NCI-H526 (cell line): ENCODE data around the gene SREBF2.
A peak's percentile ranks its signal among the peaks of the same experiment; 100 is the strongest.
"Not testable (repeated sequence)": the region's sequence is repeated elsewhere in the genome, so short reads cannot be mapped to it uniquely, and the experiment has no call there.

Source experiments
- DNase-seq, 2 experiments: peaks; one replicate each; lab custom pipeline; 2025; lab: John Stamatoyannopoulos, UW

SREBF2 gene

GRCh38 chr22:41821471-41822316 lies 11.2 kb upstream of the SREBF2 start:
- no peak for DNase-seq

DNA sequence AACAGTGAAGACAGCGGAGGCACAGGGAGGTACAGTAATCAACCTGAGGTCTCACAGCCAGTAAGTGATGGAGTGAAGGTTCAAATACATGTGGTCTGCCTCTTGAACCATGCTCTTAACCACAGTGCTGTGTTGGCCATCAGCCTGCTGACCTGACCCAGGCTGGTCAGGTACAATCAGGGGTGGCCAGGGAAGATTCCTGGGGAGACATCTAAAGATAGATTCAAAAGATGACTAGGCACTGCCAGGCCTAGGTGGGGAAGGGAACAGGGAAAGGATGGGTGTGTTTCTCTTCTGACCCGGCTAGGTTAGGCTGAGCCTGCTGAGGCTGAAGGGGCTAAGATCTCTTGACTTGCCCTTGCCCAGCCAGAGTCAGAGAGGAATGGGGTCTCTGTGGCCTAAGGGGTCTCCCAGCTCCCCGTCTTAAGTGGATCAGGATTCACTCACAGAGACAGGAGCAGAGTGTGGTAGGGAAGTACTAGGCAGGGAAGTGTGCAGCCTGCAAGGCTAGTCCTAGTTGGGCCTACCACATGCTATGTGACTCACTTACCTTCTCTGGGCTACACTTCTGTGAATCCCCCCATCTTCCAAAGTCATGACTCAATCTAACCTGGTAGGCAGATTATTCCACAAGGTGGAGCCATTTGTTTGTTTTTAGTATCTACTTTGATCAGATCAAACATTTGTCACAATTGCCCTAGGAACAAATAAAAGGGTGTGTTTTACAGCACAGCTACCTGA lies 10.4 kb upstream of the SREBF2 start:
- DNase-seq, result peak in 1 of 2 experiments; percentile 47

- DNase-seq, result no peak
These were observed 9.1 kb upstream of the SREBF2 start for GRCh38 chr22:41823797-41824196.

DNA sequence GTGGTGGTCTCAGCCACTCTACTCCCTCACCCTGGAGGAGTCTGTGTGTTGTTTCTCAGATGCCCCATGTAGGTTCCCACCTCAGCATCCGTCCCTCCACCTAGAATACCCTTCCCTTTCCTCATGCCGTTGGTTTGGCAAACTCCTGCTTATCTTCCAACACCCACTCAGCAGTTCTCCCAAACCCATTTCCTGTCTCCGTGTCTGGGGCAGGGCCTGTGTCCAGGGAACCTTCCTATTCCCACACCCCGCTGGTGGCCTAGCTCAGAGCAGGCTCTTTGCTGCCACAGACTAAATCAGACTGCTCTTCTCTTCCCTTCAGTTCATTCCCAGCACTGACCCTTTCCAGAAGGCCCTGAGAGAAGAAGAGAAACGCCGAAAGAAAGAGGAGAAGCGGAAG lies 7.5 kb upstream of the SREBF2 start:
- DNase-seq, result no peak

DNA sequence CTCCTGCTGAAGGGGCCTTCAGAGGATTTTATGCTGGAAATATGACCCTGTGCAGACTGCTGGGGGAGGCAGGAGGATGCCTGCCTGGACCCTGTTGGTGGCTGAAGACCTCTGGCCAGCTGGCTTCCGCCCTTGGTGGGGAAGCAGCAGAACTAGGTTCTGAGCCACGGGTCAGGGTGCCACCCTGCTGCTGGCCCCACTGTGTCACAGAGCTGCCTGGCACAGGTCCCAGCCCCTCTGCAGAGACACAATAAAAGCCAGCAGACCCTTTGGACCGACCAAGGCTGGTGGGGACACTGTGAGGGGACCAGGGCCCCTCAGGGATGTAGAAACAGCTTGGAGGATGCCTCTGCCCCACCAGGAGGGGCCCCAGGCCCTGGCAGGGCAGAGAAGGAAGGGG lies 6.9 kb upstream of the SREBF2 start:
- no peak for DNase-seq

DNA sequence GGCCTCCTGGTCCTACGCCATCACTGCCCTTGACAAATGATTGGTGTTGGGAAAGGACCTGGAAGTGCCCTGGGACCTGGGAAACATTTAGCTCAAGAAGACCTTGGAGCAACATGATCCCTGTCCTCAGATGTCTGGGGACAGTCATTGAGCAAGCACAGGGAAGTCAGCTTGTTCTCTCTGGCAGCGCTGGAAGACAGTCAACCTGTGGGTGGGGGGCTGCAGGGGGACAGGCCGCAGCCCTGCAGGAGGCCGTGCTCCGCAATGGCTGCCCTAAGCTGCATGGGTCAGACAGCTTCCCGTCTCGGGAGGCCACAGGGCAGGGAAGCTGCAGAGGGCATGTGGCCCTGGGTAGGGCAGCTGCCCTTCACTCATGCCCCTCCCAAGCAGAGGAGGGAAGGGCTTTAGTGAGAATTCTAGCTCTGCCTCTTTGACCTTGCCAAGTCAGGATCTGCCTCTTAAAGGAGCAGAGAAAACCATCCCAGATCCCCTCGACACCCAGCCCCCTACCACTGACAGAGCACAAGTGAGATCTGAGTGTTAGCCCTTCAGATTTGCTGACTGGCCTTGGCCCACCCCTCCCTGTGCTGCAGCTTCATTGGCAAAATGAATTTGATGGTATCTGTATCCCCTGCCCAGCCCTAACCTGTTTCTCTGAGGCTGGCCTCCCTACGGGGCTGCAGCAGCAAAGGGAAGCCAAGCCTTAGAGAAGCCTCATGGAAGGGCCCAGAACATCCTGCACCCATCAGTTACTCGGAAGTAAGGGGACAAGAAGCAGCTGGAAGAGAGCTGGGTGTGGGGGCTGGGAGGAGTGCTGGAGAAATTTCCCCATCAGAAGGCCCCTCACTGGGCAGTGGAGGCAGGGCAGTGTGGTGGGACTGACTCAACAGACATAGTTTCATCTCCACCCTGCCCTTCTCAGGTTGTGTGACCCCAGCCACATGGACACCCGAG lies 6.2 kb upstream of the SREBF2 start:
- no peak for DNase-seq

GRCh38 chr22:41827671-41828070 lies 5.2 kb upstream of the SREBF2 start:
- no peak for DNase-seq

DNA sequence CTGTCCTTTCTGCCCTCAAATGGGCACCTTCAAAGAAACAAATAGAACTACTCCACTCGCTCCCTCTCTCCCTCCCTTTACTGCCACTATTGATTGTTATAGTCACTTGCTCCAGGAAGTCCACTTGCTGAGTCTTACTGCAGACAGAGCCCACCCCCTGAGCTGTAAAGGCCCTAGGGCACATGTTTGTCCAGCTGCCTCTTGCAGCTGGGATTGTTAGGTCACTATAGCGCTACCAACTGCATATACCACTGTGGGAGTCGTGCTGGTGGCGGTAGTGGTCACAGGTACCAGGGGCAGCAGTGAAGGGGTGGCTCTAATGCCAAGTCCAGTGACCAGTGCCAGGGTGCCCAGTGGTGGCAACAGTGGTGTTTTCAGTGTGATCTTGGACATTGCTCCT lies 4.4 kb upstream of the SREBF2 start:
- no peak for DNase-seq

DNA sequence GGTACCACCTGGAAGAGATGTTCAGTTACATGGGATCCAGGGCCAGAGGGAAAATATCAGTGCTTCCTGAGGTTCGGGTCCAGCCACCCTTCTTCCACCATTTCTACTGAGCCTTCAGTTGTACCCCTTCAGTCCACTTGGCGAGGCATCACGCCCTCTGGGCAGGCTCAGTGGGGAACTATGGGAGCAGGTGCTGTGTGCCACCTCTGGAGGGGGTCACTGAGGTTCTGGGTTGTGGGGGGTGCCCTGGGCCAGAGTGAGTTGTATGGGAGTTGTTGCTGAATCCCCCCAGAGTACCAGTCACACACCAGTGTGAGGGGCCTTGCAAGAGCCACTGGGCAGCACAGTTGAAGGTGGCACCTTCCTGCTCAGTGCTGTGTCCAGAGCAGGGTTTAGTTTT lies 2.7 kb upstream of the SREBF2 start:
- no peak for DNase-seq

GRCh38 chr22:41831383-41831782 lies 1.5 kb upstream of the SREBF2 start:
- DNase-seq, result no peak

DNA sequence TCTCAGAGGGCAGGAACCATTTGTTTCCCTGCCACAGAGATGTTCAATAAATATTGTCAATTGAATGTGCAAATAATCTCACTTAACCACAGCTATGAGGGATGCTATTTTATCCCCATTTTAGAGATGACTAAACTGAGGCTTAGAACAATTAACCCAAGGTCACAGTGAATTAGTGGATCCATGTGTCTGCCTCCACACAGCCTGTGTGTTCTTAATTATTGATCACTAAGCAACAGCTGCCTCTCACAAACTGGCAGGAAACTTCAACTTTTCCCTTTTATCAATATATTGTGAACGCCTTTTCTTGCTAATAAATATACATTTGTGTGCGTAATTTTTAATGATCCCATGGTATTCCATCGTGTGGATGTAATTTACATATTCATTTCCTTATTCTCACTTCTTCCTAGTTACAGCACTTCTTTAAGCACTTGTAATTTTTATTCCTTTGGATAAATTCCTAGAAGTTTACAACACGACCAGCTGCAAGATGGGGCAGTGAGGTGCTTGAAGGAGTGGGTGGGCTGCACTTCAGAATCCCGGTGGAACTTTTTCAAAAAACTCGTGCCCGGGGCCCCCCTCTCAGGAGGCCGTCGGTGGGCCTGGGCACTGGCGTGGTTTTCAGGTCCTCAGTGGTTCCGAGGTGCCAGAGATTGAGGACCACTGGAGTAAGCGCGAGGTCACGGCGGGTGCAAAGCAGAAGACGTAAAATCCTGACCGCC lies 915 bp upstream of the SREBF2 start:
- DNase-seq, result no peak

GRCh38 chr22:41833369-41834004 lies 582 bp downstream of the SREBF2 start:
- DNase-seq, result peak in 1 of 2 experiments; percentile 54

DNA sequence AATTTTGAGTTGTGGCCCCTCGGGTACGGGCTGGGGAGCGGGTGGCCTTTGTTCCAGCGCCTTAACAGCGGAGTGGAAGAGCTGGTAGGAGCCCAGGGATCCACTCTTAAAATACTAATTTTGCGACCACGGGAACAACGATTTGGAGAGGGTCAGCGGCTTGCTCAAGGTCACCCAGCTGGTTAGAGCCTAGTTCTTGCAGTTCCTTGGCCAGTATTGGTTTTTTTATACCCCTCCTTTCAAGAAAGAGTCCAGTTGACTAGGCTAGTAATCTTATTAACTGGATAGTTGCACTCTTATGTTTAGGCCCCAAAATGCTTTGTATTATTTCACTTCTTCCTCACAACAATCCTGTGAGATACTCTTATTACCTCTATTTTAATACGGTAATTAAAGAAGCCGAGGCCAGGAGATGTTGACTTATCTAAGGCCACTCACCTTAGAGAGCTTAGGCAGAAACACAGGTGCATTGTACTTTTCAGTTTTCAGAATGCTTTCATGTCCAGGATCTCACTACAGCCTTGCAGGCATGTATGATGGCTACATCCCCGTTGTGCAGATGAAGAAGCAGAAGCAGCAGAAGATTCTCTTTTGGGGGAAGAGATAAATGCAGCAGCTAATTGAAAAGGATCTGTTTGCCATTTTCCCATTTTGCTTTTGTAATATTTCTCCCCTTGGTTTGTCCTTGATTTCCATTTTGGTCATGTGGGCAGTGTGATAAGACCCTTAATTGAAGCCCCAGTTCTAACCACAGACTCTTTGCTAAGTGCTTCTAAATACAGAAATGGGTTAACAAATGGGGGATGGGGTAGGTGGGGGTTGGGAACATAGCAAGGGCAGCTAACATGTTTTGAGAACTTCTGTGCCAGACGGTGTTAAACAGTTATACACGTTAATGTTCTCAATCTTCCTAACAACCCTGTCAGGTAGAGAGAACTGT lies 1.4 kb downstream of the SREBF2 start:
- DNase-seq, result no peak

DNA sequence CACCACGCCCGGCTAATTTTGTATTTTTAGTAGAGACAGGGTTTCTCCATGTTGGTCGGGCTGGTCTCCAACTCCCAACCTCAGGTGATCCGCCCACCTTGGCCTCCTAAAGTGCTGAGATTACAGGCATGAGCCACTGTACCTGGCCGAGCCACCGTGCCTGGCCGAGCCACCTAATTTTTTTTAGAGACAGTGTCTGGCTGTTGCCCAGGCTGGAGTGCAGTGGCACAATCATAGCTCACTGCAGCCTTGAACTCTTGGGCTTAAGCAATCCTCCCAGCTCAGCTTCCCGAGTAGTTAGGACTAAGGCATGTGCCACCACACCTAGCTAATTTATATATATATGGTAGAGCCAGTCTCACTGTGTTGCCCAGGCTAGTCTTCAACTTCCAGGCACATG lies 2.6 kb downstream of the SREBF2 start:
- not testable (repeated sequence) for DNase-seq

- DNase-seq, result no peak
These were observed 3.6 kb downstream of the SREBF2 start for GRCh38 chr22:41836551-41836950.

GRCh38 chr22:41838842-41839618 lies 6.1 kb downstream of the SREBF2 start:
- no peak for DNase-seq

- DNase-seq, result no peak
These were observed 7.3 kb downstream of the SREBF2 start for GRCh38 chr22:41840216-41840615.

DNA sequence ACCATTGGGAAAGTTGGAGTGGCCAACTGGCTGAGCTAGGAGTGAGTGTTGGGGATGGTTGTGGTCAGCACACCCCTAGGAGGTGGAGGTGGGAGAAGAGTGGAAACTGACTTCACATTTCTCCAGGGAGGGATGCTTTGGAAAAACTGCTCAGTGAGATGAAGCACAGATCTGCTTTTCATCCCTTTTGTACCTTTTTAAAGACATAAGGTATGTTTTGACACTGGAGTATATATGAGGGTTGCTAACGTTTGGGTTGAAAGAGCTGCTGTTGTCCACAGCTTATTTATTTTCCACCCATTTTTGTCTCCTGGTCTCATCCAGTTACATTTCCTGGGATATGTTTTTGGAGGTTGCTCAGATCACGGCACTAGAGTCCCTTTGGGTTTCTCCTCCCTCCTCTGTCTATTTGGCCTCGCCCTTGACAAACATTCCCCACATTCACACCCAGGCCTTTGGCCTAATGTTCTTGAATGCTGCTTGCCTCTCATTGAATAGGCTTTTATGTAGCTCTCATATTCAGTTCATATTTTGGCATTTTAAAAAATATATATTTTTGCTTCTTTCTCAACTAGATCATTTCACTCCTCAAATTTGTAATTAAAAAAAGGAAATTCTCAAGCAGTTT lies 8.3 kb downstream of the SREBF2 start:
- no peak for DNase-seq
